GM19324 (cell line): ENCODE results near the gene PRICKLE1.

Experiments used
- ATAC-seq: cut with Tn5 transposase; IDR thresholded peaks from one replicate; pipeline ENCODE4 v1.9.1; 2021; ENCODE audit warnings: mild to moderate bottlenecking, moderate library complexity; ENCODE audit not compliant: unreplicated experiment, low FRiP score

The PRICKLE1 gene

DNA sequence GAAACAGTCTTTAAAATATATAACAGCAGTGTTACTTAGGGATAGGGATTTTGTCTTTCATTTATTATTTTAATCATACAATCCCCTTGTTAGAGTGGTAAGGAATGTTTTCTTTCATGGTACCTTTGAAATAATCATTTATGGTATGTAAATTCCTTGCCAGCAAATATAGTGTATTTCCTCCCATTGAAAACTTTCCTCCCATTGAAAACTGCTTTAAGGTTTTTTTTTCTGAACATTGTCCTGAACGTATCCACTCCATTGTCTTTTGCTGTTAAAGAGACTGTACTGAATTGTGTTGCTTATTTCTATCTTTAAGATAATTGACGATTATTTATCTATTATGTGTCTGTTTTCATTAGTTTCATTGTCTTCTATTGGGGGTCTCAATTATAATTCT is 180.1 kb downstream of the PRICKLE1 start:
- no peak for ATAC-seq

DNA sequence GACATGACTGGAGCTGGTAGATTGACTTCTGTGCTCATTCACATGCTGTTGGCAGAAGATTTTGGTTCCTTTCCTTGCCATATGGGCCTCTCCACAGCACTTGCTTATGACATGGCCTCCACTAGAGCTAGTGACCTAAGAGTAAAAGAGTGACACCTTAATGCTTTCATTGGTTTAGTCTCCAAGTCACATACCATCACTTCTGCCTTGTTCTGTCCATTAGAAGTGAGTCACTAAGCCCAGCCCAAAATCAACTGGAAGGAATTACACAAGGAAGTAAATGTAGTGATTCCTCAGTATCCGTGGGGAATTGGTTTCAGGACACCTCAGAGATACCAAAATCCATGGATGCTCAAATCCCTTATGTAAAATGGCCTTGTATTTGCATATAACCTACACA is 182.2 kb downstream of the PRICKLE1 start:
- no peak for ATAC-seq
